NCI-H187 treated with DMSO at 0.1 percent for 48 hours (cell line): ENCODE results near the gene PPP2R2C.

ENCODE experiments used
- DNase-seq: peaks from one replicate; lab custom pipeline; 2025; lab: John Stamatoyannopoulos, UW

The PPP2R2C gene

GRCh38 chr4:6395466-6396228, 76.8 kb downstream of the PPP2R2C start:
- DNase-seq: no peak

GRCh38 chr4:6394671-6395081, 77.7 kb downstream of the PPP2R2C start:
- no peak for DNase-seq

- no peak for DNase-seq
These were observed 78.6 kb downstream of the PPP2R2C start for GRCh38 chr4:6393544-6394475.

- DNase-seq: no peak
These were observed 79.3 kb downstream of the PPP2R2C start for GRCh38 chr4:6393066-6393465.

GRCh38 chr4:6392407-6392806, 80.0 kb downstream of the PPP2R2C start:
- no peak for DNase-seq

- DNase-seq: no peak
These were observed 80.6 kb downstream of the PPP2R2C start for GRCh38 chr4:6391852-6392188.

GRCh38 chr4:6391186-6391851, 81.1 kb downstream of the PPP2R2C start:
- no peak for DNase-seq

GRCh38 chr4:6390356-6390755, 82.1 kb downstream of the PPP2R2C start:
- no peak for DNase-seq

- no peak for DNase-seq
These were observed 83.1 kb downstream of the PPP2R2C start for GRCh38 chr4:6389142-6389825.

GRCh38 chr4:6388713-6389112, 83.7 kb downstream of the PPP2R2C start:
- no peak for DNase-seq

GRCh38 chr4:6387946-6388345, 84.5 kb downstream of the PPP2R2C start:
- no peak for DNase-seq

- DNase-seq: no peak
These were observed 86.3 kb downstream of the PPP2R2C start for GRCh38 chr4:6386091-6386490.

GRCh38 chr4:6385288-6385687, 87.1 kb downstream of the PPP2R2C start:
- DNase-seq: no peak

GRCh38 chr4:6384541-6384940, 87.9 kb downstream of the PPP2R2C start:
- DNase-seq: no peak

- no peak for DNase-seq
These were observed 88.5 kb downstream of the PPP2R2C start for GRCh38 chr4:6383929-6384328.

GRCh38 chr4:6383009-6383404, 89.4 kb downstream of the PPP2R2C start:
- DNase-seq: no peak

- DNase-seq: no peak
These were observed 90.8 kb downstream of the PPP2R2C start for GRCh38 chr4:6381571-6382123.

- DNase-seq: no peak
These were observed 91.5 kb downstream of the PPP2R2C start for GRCh38 chr4:6380746-6381410.

- no peak for DNase-seq
These were observed 92.4 kb downstream of the PPP2R2C start for GRCh38 chr4:6379767-6380745.
